ENCODE measurements around the gene PTDSS2. TPM values are rescaled to one million over a fixed set of nuclear protein-coding genes. Genes with fewer than 3 reads are reported as not detected.
A peak's percentile ranks its signal among the peaks of the same experiment; 100 is the strongest.

The PTDSS2 gene
- total RNA-seq, 6 experiments from 2014 or later = 8.4 to 21.9 (median 11.4) TPM

DNA sequence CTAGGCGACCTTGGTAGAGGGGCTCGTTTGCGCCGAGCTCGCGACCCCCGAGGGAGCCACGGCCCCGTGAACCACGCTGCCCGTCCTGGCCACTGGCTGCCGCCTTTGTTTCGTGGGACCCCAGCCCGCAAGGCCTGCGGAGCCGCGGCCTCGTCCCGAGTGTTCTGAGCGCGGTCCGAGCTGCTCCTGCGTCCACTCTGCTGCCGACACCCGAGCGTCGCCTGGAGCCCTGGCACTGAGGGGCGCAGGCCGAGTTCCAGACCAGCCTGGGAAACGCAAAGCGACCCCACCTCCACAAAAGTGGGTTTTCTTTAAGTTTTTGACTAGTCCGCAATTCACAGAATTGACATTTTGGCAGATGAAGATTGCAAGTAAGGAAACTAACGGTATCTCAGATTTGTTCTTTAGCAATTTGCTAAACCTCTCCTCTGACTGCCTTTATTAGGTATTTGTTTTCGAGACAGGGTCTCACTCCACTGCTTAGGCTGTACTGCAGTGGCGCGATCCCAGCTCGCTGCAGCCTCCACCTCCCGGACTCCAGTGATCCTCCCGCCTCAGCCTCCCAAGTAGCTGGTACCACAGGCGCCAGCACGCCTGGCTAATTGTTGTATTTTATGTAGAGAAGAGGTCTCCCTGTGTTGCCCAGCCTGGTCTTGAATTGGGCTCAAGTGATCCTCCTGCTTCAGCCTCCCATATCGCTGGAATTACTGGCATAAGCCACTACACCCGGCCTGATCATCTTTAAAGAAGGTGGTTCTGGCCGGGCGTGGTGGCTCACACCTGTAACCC, 57.8 kb downstream of the PTDSS2 start:
- no peak for ATAC-seq
- peak in 1 of 3 donors; percentile 21 for DNase-seq
- Histone ChIP-seq H3K36me3 (no peaks in the 10 kb centered on the region), H3K4me3 (peak overlapping the region; percentile 85 to 100 (median 88)), H3K27ac (no peak overlapping the region), H3K27me3 (no peaks in the 10 kb centered on the region), H3K9me3 (no peaks in the 10 kb centered on the region), H3K4me1 (peaks cover 0 to 21% (median 8%) of the 10 kb centered on the region in 4 donors)
- TF ChIP-seq, protein P1, sequence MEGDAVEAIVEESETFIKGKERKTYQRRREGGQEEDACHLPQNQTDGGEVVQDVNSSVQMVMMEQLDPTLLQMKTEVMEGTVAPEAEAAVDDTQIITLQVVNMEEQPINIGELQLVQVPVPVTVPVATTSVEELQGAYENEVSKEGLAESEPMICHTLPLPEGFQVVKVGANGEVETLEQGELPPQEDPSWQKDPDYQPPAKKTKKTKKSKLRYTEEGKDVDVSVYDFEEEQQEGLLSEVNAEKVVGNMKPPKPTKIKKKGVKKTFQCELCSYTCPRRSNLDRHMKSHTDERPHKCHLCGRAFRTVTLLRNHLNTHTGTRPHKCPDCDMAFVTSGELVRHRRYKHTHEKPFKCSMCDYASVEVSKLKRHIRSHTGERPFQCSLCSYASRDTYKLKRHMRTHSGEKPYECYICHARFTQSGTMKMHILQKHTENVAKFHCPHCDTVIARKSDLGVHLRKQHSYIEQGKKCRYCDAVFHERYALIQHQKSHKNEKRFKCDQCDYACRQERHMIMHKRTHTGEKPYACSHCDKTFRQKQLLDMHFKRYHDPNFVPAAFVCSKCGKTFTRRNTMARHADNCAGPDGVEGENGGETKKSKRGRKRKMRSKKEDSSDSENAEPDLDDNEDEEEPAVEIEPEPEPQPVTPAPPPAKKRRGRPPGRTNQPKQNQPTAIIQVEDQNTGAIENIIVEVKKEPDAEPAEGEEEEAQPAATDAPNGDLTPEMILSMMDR (IDR thresholded peaks at IDR 0.05) = no peak
- no peak for TF ChIP-seq POLR2A (IDR thresholded peaks at IDR 0.05)
- WGBS (ENCODE audit: insufficient coverage, low coverage, low lambda C conversion rate, missing lambda C conversion rate) = 98% methylated on average over 16 of the region's 45 CpGs
- intact Hi-C loops (cut with DNase I) = no loop called here

DNA sequence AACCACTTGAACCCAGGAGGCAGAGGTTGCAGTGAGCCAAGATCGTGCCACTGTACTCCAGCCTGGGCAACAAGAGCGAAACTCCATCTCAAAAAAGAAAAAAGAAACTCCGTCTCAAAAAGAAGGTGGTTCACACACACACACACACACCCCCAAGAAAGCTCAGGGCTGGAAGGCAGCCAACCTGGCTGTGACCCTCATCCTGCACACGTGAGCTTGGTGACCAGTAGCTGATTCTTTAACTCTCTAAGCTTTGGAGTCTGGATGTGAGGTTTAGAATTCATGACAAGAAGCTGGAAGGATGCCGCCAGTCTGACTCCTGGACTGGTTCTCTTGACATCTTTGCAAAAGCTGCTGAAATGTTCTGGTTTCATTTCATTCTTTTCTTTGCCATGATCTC, 58.9 kb downstream of the PTDSS2 start:
- no peak for ATAC-seq
- intact Hi-C loops (cut with DNase I) = no loop called here
- H3K4me3 ChIP-seq = no peak overlapping the region
- DNase-seq = peak in 1 of 3 donors; percentile 25
- TF ChIP-seq POLR2A (IDR thresholded peaks at IDR 0.05) = no peak
- TF ChIP-seq, protein P1 (IDR thresholded peaks at IDR 0.05) = no peak
- no peak overlapping the region for H3K27ac ChIP-seq
- 78% methylated on average over 5 of the region's 5 CpGs for WGBS (ENCODE audit: insufficient coverage, low coverage, low lambda C conversion rate, missing lambda C conversion rate)
- H3K36me3 ChIP-seq = no peaks in the 10 kb centered on the region
- peaks cover 0 to 16% (median 6%) of the 10 kb centered on the region in 4 donors for H3K4me1 ChIP-seq
- no peaks in the 10 kb centered on the region for H3K27me3 ChIP-seq
- no peaks in the 10 kb centered on the region for H3K9me3 ChIP-seq

DNA sequence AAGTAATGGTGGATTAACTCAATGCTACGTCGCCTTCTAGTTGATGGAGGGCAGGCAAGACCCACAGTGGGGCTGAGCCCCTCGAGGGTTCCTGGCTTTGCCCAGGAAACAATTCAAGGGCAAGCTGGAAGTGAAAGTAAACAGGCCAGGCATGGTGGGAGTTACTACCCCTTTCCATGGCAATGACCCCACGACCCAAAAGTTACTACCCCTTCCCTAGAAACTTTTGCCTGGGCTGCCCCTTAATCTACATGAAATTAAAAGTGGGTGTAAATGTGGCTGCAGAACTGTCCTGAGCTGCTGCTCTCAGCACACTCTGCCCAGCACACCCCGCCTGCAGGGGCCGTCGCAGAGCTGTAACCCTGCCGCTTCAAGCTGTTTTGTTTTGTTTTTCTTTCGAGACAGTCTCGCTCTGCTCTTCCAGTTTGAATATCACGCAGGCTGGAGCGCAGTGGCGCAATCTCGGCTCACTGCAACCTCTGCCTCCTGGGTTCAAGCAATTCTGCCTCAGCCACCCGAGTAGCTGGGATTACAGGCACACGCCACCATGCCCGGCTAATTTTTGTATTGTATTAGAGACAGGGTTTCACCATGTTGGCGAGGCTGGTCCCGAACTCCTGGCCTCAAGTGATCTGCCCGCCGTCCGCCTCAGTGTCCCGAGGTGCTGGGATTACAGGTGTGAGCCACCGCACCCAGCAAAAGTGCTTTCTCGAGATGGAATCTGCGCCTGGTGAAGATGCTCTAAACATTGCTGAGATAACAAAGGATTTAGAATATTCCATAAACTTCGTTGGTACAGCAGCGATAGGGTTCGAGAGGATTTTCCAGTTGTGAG, 62.9 kb downstream of the PTDSS2 start:
- DNase-seq (peak in 1 of 3 donors; percentile 21), ATAC-seq (peak in 3 of 4 donors; percentile 29 to 62 (median 42))
- 90% methylated on average over 28 of the region's 29 CpGs for WGBS (ENCODE audit: insufficient coverage, low coverage, low lambda C conversion rate, missing lambda C conversion rate)
- H3K9me3 ChIP-seq = no peaks in the 10 kb centered on the region
- H3K36me3 ChIP-seq = no peaks in the 10 kb centered on the region
- H3K4me1 ChIP-seq = peaks cover 0 to 2% (median under 1%) of the 10 kb centered on the region in 4 donors
- no peak overlapping the region for H3K4me3 ChIP-seq
- H3K27ac ChIP-seq = no peak overlapping the region
- no peaks in the 10 kb centered on the region for H3K27me3 ChIP-seq
- intact Hi-C loops (cut with DNase I) = no loop called here
- TF ChIP-seq POLR2A (IDR thresholded peaks at IDR 0.05) = no peak
- TF ChIP-seq, protein P1 (IDR thresholded peaks at IDR 0.05) = no peak

DNA sequence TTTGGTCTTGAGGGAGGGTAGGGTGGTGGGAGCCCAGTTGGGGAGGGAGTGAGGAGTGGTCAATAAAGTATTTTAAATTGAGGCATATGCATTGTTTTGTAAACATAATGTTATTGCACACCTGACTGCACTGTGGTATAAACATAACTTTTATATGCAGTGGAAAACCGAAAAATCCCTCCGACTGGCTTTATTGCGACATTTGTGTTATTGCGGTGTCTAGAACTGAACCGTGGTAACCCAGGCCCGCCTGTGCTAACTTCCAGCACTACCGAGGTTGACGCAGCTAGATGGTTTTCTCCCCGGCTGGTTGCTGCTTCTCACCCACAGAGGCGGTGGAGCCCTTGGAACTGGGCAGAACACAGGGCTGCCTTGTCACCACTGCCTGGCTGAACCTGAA, 64.5 kb downstream of the PTDSS2 start:
- no peaks in the 10 kb centered on the region for H3K36me3 ChIP-seq
- intact Hi-C loops (cut with DNase I) = no loop called here

More for the DNA sequence above, 64.5 kb downstream of the PTDSS2 start:
- WGBS (ENCODE audit: insufficient coverage, low coverage, low lambda C conversion rate, missing lambda C conversion rate) = 80% methylated on average over 6 of the region's 10 CpGs
- Histone ChIP-seq H3K4me3 (no peak overlapping the region), H3K9me3 (no peaks in the 10 kb centered on the region), H3K4me1 (peaks cover 0 to 5% (median 0%) of the 10 kb centered on the region in 4 donors), H3K27me3 (no peaks in the 10 kb centered on the region), H3K27ac (no peak overlapping the region)
- ATAC-seq (no peak), DNase-seq (peak in 1 of 3 donors; percentile 18)
- TF ChIP-seq, protein P1 (IDR thresholded peaks at IDR 0.05) = no peak
- no peak for TF ChIP-seq POLR2A (IDR thresholded peaks at IDR 0.05)

Data from right lobe of liver (tissue), 6 donors.